ENCODE measurements around the gene TNS1. TPM values are rescaled to one million over a fixed set of nuclear protein-coding genes. Genes with fewer than 3 reads are reported as not detected.

Gene TNS1
- total RNA-seq, 1 donor from 2014 or later, result 505 TPM

GRCh38 chr2:217868265-217868892 is 134.4 kb downstream of the TNS1 start:
- intact Hi-C loops (cut with DNase I), result no loop called here

GRCh38 chr2:217866457-217866856 is 136.3 kb downstream of the TNS1 start:
- Histone ChIP-seq H3K4me3 (no peak overlapping the region), H3K27ac (no peak overlapping the region), H3K27me3 (ENCODE audit: low read depth) (no peaks in the 10 kb centered on the region), H3K9me3 (no peaks in the 10 kb centered on the region), H3K4me1 (peaks cover 28% of the 10 kb centered on the region), H3K36me3 (peaks cover 100% of the 10 kb centered on the region)
- DNase-seq (no peak), ATAC-seq (no peak)
- intact Hi-C loops (cut with DNase I), result no loop called here
- no peak for TF ChIP-seq CTCF (IDR thresholded peaks at IDR 0.05)

More at GRCh38 chr2:217868265-217868892, 134.4 kb downstream of the TNS1 start:
- Histone ChIP-seq H3K9me3 (no peaks in the 10 kb centered on the region), H3K27ac (peak overlapping the region; percentile 11), H3K4me1 (peaks cover 16% of the 10 kb centered on the region), H3K36me3 (peaks cover 100% of the 10 kb centered on the region), H3K27me3 (ENCODE audit: low read depth) (no peaks in the 10 kb centered on the region), H3K4me3 (no peak overlapping the region)
- DNase-seq, result no peak
- no peak for TF ChIP-seq CTCF (IDR thresholded peaks at IDR 0.05)
- no peak for ATAC-seq

- Histone ChIP-seq H3K27ac (no peak overlapping the region), H3K9me3 (no peaks in the 10 kb centered on the region), H3K4me1 (peaks cover 39% of the 10 kb centered on the region), H3K4me3 (no peak overlapping the region), H3K36me3 (peaks cover 100% of the 10 kb centered on the region), H3K27me3 (ENCODE audit: low read depth) (no peaks in the 10 kb centered on the region)
- DNase-seq (no peak), ATAC-seq (no peak)
- no peak for TF ChIP-seq CTCF (IDR thresholded peaks at IDR 0.05)
- intact Hi-C loops (cut with DNase I), result no loop called here
Observed at GRCh38 chr2:217864963-217865772, 137.6 kb downstream of the TNS1 start.

- intact Hi-C loops (cut with DNase I), result no loop called here
- no peaks in the 10 kb centered on the region for H3K27me3 ChIP-seq (ENCODE audit: low read depth)
- peaks cover 46% of the 10 kb centered on the region for H3K4me1 ChIP-seq
- no peak overlapping the region for H3K4me3 ChIP-seq
- peaks cover 98% of the 10 kb centered on the region for H3K36me3 ChIP-seq
- peak overlapping the region; percentile 34 for H3K27ac ChIP-seq
- TF ChIP-seq CTCF (IDR thresholded peaks at IDR 0.05), result no peak
- DNase-seq, result no peak
- H3K9me3 ChIP-seq, result no peaks in the 10 kb centered on the region
- ATAC-seq, result no peak
Observed at GRCh38 chr2:217863883-217864282, 138.9 kb downstream of the TNS1 start.

GRCh38 chr2:217861334-217861877 is 141.4 kb downstream of the TNS1 start:
- no peaks in the 10 kb centered on the region for H3K9me3 ChIP-seq
- H3K27me3 ChIP-seq (ENCODE audit: low read depth), result no peaks in the 10 kb centered on the region
- H3K36me3 ChIP-seq, result peaks cover 89% of the 10 kb centered on the region
- no peak for ATAC-seq
- peaks cover 54% of the 10 kb centered on the region for H3K4me1 ChIP-seq
- no peak for TF ChIP-seq CTCF (IDR thresholded peaks at IDR 0.05)
- intact Hi-C loops (cut with DNase I), result no loop called here
- no peak for DNase-seq
- H3K27ac ChIP-seq, result peak overlapping the region; percentile 2
- no peak overlapping the region for H3K4me3 ChIP-seq
